H1 (cell line): ENCODE results near the gene CENPV. TPM values are rescaled to one million over a fixed set of nuclear protein-coding genes. Genes with fewer than 3 reads are reported as not detected.
A peak's percentile ranks its signal among the peaks of the same experiment; 100 is the strongest.

Experiments used
- CTCF ChIA-PET: fragments of 300-600 bp; sonication (Branson Sonifier 250); formaldehyde crosslinking; loops from one replicate; lab custom pipeline; 2021; ENCODE audit not compliant: partially characterized antibody; lab: Charles Lee
- POLR2A ChIA-PET: fragments of 300-600 bp; sonication (Branson Sonifier 250); formaldehyde crosslinking; loops from one replicate; lab custom pipeline; 2021; ENCODE audit warnings: inconsistent platforms; ENCODE audit not compliant: partially characterized antibody; lab: Charles Lee
- DNase-seq, 2 experiments: peaks; one replicate each; pipeline versions ENCODE4 v3.0.0 to v3.0.0-alpha.2; 2010 to 2022; ENCODE audit warnings: low spot score in 2 of 2, low read depth in 1 of 2, mixed read lengths in 1 of 2
- FAIRE-seq: peaks from 2 replicates; lab custom pipeline; 2011; peaks lifted over from hg19 to GRCh38; lab: Jason Lieb, UNC
- H2AFZ ChIP-seq: 2 replicates; pipeline ENCODE4 v1.8.1; 2012; ENCODE audit warnings: low read length, inconsistent platforms
- H2AK5ac ChIP-seq: 2 replicates; pipeline ENCODE4 v1.6.1; 2013; ENCODE audit warnings: low read depth, low read length
- H2BK120ac ChIP-seq: replicated peaks from 2 replicates; pipeline ENCODE3; 2013; ENCODE audit warnings: low read depth, low read length, inconsistent platforms
- H2BK12ac ChIP-seq: 2 replicates; pipeline ENCODE4 v1.6.1; 2013; ENCODE audit warnings: low read depth, low read length
- H2BK15ac ChIP-seq: 2 replicates; pipeline ENCODE4 v1.6.1; 2013; ENCODE audit warnings: low read length
- H2BK20ac ChIP-seq: 2 replicates; pipeline ENCODE4 v1.6.1; 2013; ENCODE audit warnings: low read length
- H2BK5ac ChIP-seq: 2 replicates; pipeline ENCODE4 v1.6.1; 2013; ENCODE audit warnings: low read depth, low read length
- H3K14ac ChIP-seq: 2 replicates; pipeline ENCODE4 v1.6.1; 2013; ENCODE audit warnings: inconsistent platforms; ENCODE audit not compliant: insufficient read length
- H3K18ac ChIP-seq: 2 replicates; pipeline ENCODE4 v1.6.1; 2013; ENCODE audit warnings: low read length; ENCODE audit errors: extremely low read depth
- H3K23ac ChIP-seq: 2 replicates; pipeline ENCODE4 v1.6.1; 2013; ENCODE audit warnings: inconsistent platforms; ENCODE audit not compliant: insufficient read length
- H3K23me2 ChIP-seq: 2 replicates; pipeline ENCODE4 v1.6.1; 2013; ENCODE audit warnings: low read depth, low read length
- H3K27ac ChIP-seq: 2 replicates; pipeline ENCODE4 v1.6.1; 2011; ENCODE audit warnings: low read depth, low read length, inconsistent platforms
- H3K27me3 ChIP-seq, 4 experiments: replicated peaks in 1 of 4; 1 replicate in 1 of 4; 2 replicates in 3 of 4; pipeline versions ENCODE4 v1.6.1 to v1.8.1; 2011 to 2013; ENCODE audit warnings: low read length in 3 of 4, mild to moderate bottlenecking in 3 of 4, inconsistent platforms in 2 of 4, mixed read lengths in 2 of 4, moderate library complexity in 1 of 4; ENCODE audit not compliant: control insufficient read depth in 3 of 4, insufficient read depth in 3 of 4; ENCODE audit errors: extremely low read depth in 1 of 4
- H3K36me3 ChIP-seq, 4 experiments: 2 replicates each; pipeline versions ENCODE4 v1.6.1 to v1.8.1; 2011 to 2013; ENCODE audit warnings: mild to moderate bottlenecking in 4 of 4, low read length in 3 of 4, moderate library complexity in 2 of 4, control low read depth in 1 of 4, inconsistent platforms in 1 of 4; ENCODE audit not compliant: insufficient read depth in 4 of 4, control insufficient read depth in 2 of 4
- H3K4ac ChIP-seq: replicated peaks from 2 replicates; pipeline ENCODE3; 2013; ENCODE audit warnings: low read length, low read depth, mixed read lengths, inconsistent platforms; ENCODE audit not compliant: insufficient read length
- H3K4me1 ChIP-seq, 4 experiments: replicated peaks in 1 of 4; 1 replicate in 1 of 4; 2 replicates in 3 of 4; pipeline versions ENCODE4 v1.6.1 to v1.8.1; 2011 to 2013; ENCODE audit warnings: low read length in 3 of 4, inconsistent platforms in 2 of 4, mixed read lengths in 1 of 4; ENCODE audit not compliant: insufficient read depth in 4 of 4, control insufficient read depth in 3 of 4
- H3K4me2 ChIP-seq, 2 experiments: 2 replicates each; pipeline versions ENCODE4 v1.6.1 to v1.8.1; 2011 to 2013; ENCODE audit warnings: low read depth in 2 of 2, low read length in 2 of 2, control low read depth in 1 of 2, inconsistent platforms in 1 of 2, mild to moderate bottlenecking in 1 of 2; ENCODE audit not compliant: insufficient read depth in 1 of 2
- H3K4me3 ChIP-seq, 4 experiments: fragments of 200-600, 300-600 bp in 1 of 4; sonication (generic), shearing (Covaris generic), sonication (Bioruptor Twin) in 1 of 4; 2 replicates each; pipeline versions ENCODE4 v1.5.1 to v1.8.1; 2011 to 2016; ENCODE audit warnings: low read length in 4 of 4, low read depth in 3 of 4, control low read depth in 2 of 4, inconsistent platforms in 2 of 4, mild to moderate bottlenecking in 2 of 4, mixed read lengths in 1 of 4, moderate library complexity in 1 of 4; ENCODE audit not compliant: insufficient read depth in 2 of 4; ENCODE audit errors: extremely low read depth in 1 of 4
- H3K56ac ChIP-seq: replicated peaks from 2 replicates; pipeline ENCODE3; 2013; ENCODE audit warnings: low read depth, mild to moderate bottlenecking, mixed read lengths, low read length, inconsistent platforms; ENCODE audit not compliant: insufficient read length
- H3K79me1 ChIP-seq: 2 replicates; pipeline ENCODE4 v1.6.1; 2013; ENCODE audit warnings: low read depth, low read length, control low read depth
- H3K79me2 ChIP-seq, 2 experiments: 2 replicates each; pipeline versions ENCODE4 v1.6.1 to v1.8.1; 2012 to 2013; ENCODE audit warnings: low read length in 2 of 2, mild to moderate bottlenecking in 2 of 2, inconsistent platforms in 1 of 2; ENCODE audit not compliant: insufficient read depth in 2 of 2, control insufficient read depth in 1 of 2
- H3K9ac ChIP-seq, 4 experiments: replicated peaks in 1 of 4; 1 replicate in 1 of 4; 2 replicates in 3 of 4; pipeline versions ENCODE4 v1.6.1 to v1.8.1; 2011 to 2013; ENCODE audit warnings: low read depth in 3 of 4, low read length in 3 of 4, control low read depth in 2 of 4, mild to moderate bottlenecking in 2 of 4, moderate library complexity in 2 of 4, inconsistent platforms in 1 of 4; ENCODE audit errors: extremely low read depth in 1 of 4
- H3K9me3 ChIP-seq, 2 experiments: 2 replicates each; pipeline versions ENCODE4 v1.6.1 to v1.8.1; 2012 to 2013; ENCODE audit warnings: mild to moderate bottlenecking in 2 of 2, moderate library complexity in 2 of 2, control low read depth in 1 of 2, inconsistent platforms in 1 of 2, low read depth in 1 of 2, low read length in 1 of 2, mixed read lengths in 1 of 2; ENCODE audit not compliant: insufficient read depth in 2 of 2
- H4K20me1 ChIP-seq, 2 experiments: replicated peaks in 1 of 2; 2 replicates each; pipeline versions ENCODE3 to v1.8.1; 2011 to 2013; ENCODE audit warnings: inconsistent platforms in 2 of 2, low read length in 2 of 2, mild to moderate bottlenecking in 1 of 2; ENCODE audit not compliant: insufficient read depth in 2 of 2, control insufficient read depth in 1 of 2
- H4K5ac ChIP-seq: 2 replicates; pipeline ENCODE4 v1.6.1; 2013; ENCODE audit warnings: low read length, low read depth, mixed read lengths, inconsistent platforms; ENCODE audit not compliant: insufficient read length
- H4K8ac ChIP-seq: 2 replicates; pipeline ENCODE4 v1.8.0; 2013; ENCODE audit warnings: mild to moderate bottlenecking, moderate library complexity, low read length, inconsistent platforms; ENCODE audit not compliant: insufficient read depth; ENCODE audit errors: extremely low read depth
- H4K91ac ChIP-seq: replicated peaks from 2 replicates; pipeline ENCODE3; 2013; ENCODE audit warnings: low read length, mixed read lengths, inconsistent platforms; ENCODE audit not compliant: insufficient read length
- BCL11A ChIP-seq, 2 experiments: IDR thresholded peaks; one replicate each; pipeline ENCODE4 v1.6.1; 2011; ENCODE audit warnings: low read depth in 2 of 2, low read length in 2 of 2, mild to moderate bottlenecking in 2 of 2
- CBX5 ChIP-seq: fragments of 300-800, 300-1000 bp; sonication (generic); IDR thresholded peaks from 2 replicates; pipeline ENCODE4 v1.7.1; 2016; ENCODE audit warnings: antibody characterized with exemption, low read length, low read depth
- EP300 ChIP-seq, 2 experiments: IDR thresholded peaks; 1 replicate in 1 of 2; 2 replicates in 1 of 2; pipeline ENCODE4 v1.6.1; 2011 to 2012; ENCODE audit warnings: low read depth in 2 of 2, low read length in 2 of 2, mild to moderate bottlenecking in 2 of 2, borderline replicate concordance in 1 of 2, inconsistent platforms in 1 of 2, moderate library complexity in 1 of 2
- POLR2A ChIP-seq, 2 experiments: IDR thresholded peaks; 1 replicate in 1 of 2; 2 replicates in 1 of 2; pipeline ENCODE4 v1.6.1; 2011; ENCODE audit warnings: low read depth in 2 of 2, low read length in 2 of 2, mild to moderate bottlenecking in 2 of 2; ENCODE audit errors: control extremely low read depth in 1 of 2
- POLR2AphosphoS5 ChIP-seq: IDR thresholded peaks from 2 replicates; pipeline ENCODE4 v1.6.1; 2011; ENCODE audit warnings: low read depth, low read length
- SUZ12 ChIP-seq: fragments of 200-600 bp; sonication (generic); IDR thresholded peaks from 2 replicates; pipeline ENCODE4 v1.6.1; 2012; ENCODE audit warnings: mild to moderate bottlenecking, inconsistent platforms, low read length, moderate library complexity, mixed read lengths
- WGBS, 2 experiments: shearing (Covaris generic) in 1 of 2; methylation state at CpG; one replicate each; pipeline versions ENCODE4 v1.1.6 to v1.1.7; 2013 to 2015; ENCODE audit warnings: low lambda C conversion rate in 2 of 2, mixed read lengths in 2 of 2, inconsistent platforms in 1 of 2, low coverage in 1 of 2, missing lambda C conversion rate in 1 of 2; ENCODE audit not compliant: insufficient replicate concordance in 2 of 2, insufficient coverage in 1 of 2, insufficient read length in 1 of 2; ENCODE audit errors: extremely low coverage in 1 of 2, missing lambda C conversion rate in 1 of 2; 5-methylcytosine and 5-hydroxymethylcytosine counted together
- polyA plus RNA-seq, 7 experiments: library from polyadenylated mRNA; depleted of rRNA in 3 of 7; stranded (reverse) in 5 of 7; unstranded in 2 of 7; fragments of >200 nt in 5 of 7; fragments of 200-250 nt in 2 of 7; gene quantifications; 1 replicate in 5 of 7; 2 replicates in 1 of 7; 4 replicates in 1 of 7; pipeline versions ENCODE4 v1.2.1 to v1.2.3, GENCODE V29; 2011 to 2013; ENCODE audit warnings: missing spikeins in 2 of 7, mixed read lengths in 2 of 7
- total RNA-seq: library from RNA; stranded (reverse); fragmentation: NEBNext Ultra II Directional; extraction: Animal tissue kit (Norgen Biotek cat#: 25700); gene quantifications from 2 replicates; pipeline ENCODE4 v1.2.1, GENCODE V29; 2021

CENPV gene
- total and polyA plus RNA-seq, 2 of the 8 experiments (the other 6 are each of a cell fraction or from before 2014, with no cell fraction given): 249 to 260 TPM

DNA sequence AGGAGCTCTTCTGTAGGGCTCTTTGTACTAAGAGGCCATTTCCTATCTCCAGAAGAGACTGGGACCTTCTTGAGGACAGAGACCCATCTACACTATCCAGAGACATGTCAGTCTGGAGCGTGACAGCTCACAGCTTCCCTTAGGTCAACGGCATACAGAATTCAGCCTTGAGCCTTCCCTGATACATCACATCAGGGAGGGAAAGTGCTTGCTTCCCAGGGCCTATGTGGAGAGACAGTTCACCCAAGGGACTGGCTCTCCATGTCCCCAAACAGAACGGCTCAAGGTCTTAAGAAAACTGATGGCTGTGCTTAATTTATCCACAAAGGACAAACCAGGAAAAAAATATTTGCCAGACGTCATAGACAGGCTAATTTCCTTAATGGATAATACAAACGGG, 7.7 kb downstream of the CENPV start:
- no peak for FAIRE-seq
- CTCF ChIA-PET: interaction anchor here (2.5 kb wide), 1 partner anchor 59 kb away, joined by 6 read pairs; no protein-coding TSS in a partner anchor
- WGBS, 2 experiments: 90% methylated on average over 5 of the region's 5 CpGs; no CpG with 5 or more reads in 1 of the 2 experiments

More for the DNA sequence above, 7.7 kb downstream of the CENPV start:
- Histone ChIP-seq H4K91ac (no peak overlapping the region), H2AFZ (no peak overlapping the region), H3K9me3 (no peaks in the 10 kb centered on the region), H4K8ac (no peak overlapping the region), H3K14ac (no peak overlapping the region), H3K4ac (no peak overlapping the region), H4K20me1 (peaks cover 0 to 4% of the 10 kb centered on the region in 2 experiments), H2BK120ac (no peak overlapping the region), H3K56ac (no peak overlapping the region), H2BK20ac (no peak overlapping the region), H3K9ac (no peak overlapping the region), H2BK12ac (no peak overlapping the region), H4K5ac (no peak overlapping the region), H3K4me2 (no peak overlapping the region), H3K79me1 (no peaks in the 10 kb centered on the region), H3K27ac (no peak overlapping the region), H3K79me2 (peaks cover 0 to 15% of the 10 kb centered on the region in 2 experiments; a peak in 2 of 4 replicates), H3K36me3 (peaks cover 25 to 65% (median 46%) of the 10 kb centered on the region in 4 experiments), H2BK5ac (no peak overlapping the region), H3K4me1 (no peaks in the 10 kb centered on the region), H2AK5ac (no peak overlapping the region), H3K23ac (no peak overlapping the region), H3K27me3 (no peaks in the 10 kb centered on the region), H3K18ac (no peak overlapping the region), H3K4me3 (no peak overlapping the region), H2BK15ac (no peak overlapping the region), H3K23me2 (no peaks in the 10 kb centered on the region)
- POLR2A ChIA-PET: interaction anchor here (0.9 to 8.1 kb wide), 5 partner anchors 6 to 98 kb away, joined by 3 to 71 read pairs (median 4); partner anchors contain the start of genes CENPV and UBB
- no peak for TF ChIP-seq BCL11A (IDR thresholded peaks at IDR 0.05; ENCODE audit: low read depth in 2 of 2, low read length in 2 of 2)
- TF ChIP-seq POLR2AphosphoS5: peak; percentile 78
- no peak for TF ChIP-seq EP300 (IDR thresholded peaks at IDR 0.05; ENCODE audit: borderline replicate concordance in 1 of 2, low read depth in 2 of 2, low read length in 2 of 2)
- no peak for TF ChIP-seq SUZ12
- no peak for TF ChIP-seq CBX5
- peak in 1 of 2 experiments; percentile 50; a peak in 1 of 3 replicates for TF ChIP-seq POLR2A (IDR thresholded peaks at IDR 0.05; ENCODE audit: control extremely low read depth in 1 of 2, low read depth in 2 of 2, low read length in 2 of 2)
- DNase-seq: no peak
